A549 treated with ZK216348 at 1 μM for 4 hours (cell line): ENCODE measurements around the gene RAB10. TPM values are rescaled to one million over a fixed set of nuclear protein-coding genes. Genes with fewer than 3 reads are reported as not detected.

ENCODE experiments used
- total RNA-seq: library from RNA; stranded (reverse); fragments of 200-300 nt; extraction: Qiagen RNA extraction; gene quantifications from 5 replicates; pipeline ENCODE4 v1.2.3, GENCODE V29; 2022; ENCODE audit warnings: low read depth

RAB10 gene
- 254 to 429 TPM (median 312 TPM) in 5 replicates for total RNA-seq

DNA sequence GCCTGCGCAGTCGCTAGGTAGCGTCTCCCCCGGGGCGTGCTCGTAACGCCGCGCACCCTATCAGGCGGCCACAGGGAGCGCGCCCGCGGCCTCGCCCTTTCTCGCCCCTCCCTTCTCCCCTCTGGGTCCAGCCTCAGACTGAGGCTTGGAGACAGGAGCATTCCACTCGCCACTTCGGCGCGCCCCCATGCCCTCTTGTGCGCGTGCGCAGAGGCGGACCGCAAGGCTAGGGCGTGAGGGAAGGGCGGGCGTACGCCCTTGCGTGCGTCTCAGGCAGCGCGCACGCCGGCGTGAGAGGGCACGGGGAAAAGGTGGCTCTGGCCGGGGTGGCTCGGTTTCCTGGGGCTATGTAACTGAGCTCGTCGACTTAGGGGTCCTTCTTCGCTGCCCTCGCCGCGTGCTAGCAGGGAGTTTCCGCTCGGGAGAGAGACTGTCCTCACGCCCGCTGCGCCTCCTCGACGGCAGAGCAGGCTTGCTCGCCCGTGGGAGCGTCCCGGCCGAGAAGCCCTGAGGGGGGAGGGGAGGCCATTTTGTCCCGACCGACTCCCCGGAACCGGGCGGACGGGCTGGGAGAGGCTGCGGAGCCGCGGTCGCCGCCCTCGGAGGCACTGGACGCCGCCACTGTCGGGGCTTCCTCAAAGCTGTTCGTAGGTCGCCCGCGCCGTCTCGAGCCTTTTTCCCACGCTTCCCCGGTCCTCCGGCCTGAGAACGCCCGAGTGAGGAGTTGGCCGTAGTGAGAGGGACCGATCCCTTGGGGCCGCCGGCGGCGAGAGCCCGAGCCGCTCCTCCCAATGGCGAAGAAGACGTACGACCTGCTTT is at the start of gene RAB10:
Gene RAB10 (plus strand): TSS at position 267 of the 819 bp plus-strand sequence. CDS start 525 bp downstream, at position 792.

DNA sequence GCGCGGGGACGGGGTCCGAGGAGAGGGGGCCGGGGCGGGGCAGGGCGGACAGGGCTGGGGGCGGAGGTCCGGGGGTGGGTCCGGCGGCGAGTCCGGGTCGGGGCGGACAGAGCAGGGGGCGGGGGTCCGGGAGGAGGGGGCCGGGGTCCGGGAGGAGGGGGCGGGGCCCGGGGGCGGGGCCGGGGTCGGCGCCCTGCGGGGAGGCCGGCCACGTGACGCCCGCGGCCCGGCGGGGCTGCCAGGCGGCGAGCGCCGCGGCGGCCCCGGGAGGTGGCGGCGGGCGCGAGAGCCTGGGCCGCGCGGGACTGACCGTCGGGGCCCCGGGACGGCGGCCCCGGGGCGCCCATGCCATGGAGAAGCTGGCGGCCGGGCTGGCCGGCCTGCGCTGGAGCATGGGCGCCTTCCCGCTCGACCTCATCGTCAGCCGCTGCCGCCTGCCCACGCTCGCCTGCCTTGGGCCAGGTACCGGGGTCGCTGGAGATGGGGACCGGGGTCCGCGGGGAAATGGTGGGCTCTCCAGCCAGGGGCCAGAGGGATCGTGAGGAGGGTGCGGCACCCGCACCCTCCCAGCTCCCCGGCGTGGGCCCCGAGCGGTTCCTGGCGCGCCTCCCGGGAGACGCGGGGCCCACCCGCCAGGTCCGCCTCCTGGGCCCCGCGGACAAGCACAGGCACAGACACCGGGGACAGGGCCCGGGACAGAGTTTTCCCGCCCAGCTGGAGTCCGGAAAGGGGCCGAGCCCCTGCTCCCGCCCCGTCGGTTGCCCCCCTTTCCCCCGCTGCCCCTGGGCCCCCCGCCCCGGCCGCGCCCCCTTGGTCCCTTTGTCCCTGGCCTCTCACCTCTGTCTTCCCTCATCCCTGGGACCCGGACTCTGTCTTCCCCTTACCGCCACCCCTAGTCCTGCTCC is 139.2 kb downstream of the RAB10 start, which contains the start of gene GAREM2:
Gene GAREM2 (plus strand): TSS at position 218 of the 905 bp plus-strand sequence. CDS start 133 bp downstream, at position 351.

Other genes starting within 250 kb of the RAB10 start
- 9.0 to 21.7 TPM (median 12.7 TPM) in 5 replicates for gene ASXL2, start 155.6 kb upstream of the RAB10 start, total RNA-seq
- gene KIF3C, start 51.6 kb upstream of the RAB10 start, total RNA-seq, result 42.2 to 61.9 TPM (median 51.4 TPM) in 5 replicates
- gene GAREM2, start 139.0 kb downstream of the RAB10 start, total RNA-seq, result 5.6 to 10.3 TPM (median 7.7 TPM) in 5 replicates
- gene HADHA, start 210.5 kb downstream of the RAB10 start, total RNA-seq, result 118 to 142 TPM (median 126 TPM) in 5 replicates
- gene HADHB, start 210.9 kb downstream of the RAB10 start, total RNA-seq, result 85.7 to 105 TPM (median 99.1 TPM) in 5 replicates